Activated gamma-delta T cell treated with anti-CD3 and anti-CD28 coated beads, Interleukin-2, amount 50 U/mL, for 16 hours (primary cell): ENCODE data around the gene MOV10L1.
"Not testable (repeated sequence)": the region's sequence is repeated elsewhere in the genome, so short reads cannot be mapped to it uniquely, and the experiment has no call there.

Experiments
- DNase-seq: peaks from one replicate; pipeline ENCODE4 v3.0.0-alpha.2; 2020; ENCODE audit warnings: low read depth

MOV10L1 gene

DNA sequence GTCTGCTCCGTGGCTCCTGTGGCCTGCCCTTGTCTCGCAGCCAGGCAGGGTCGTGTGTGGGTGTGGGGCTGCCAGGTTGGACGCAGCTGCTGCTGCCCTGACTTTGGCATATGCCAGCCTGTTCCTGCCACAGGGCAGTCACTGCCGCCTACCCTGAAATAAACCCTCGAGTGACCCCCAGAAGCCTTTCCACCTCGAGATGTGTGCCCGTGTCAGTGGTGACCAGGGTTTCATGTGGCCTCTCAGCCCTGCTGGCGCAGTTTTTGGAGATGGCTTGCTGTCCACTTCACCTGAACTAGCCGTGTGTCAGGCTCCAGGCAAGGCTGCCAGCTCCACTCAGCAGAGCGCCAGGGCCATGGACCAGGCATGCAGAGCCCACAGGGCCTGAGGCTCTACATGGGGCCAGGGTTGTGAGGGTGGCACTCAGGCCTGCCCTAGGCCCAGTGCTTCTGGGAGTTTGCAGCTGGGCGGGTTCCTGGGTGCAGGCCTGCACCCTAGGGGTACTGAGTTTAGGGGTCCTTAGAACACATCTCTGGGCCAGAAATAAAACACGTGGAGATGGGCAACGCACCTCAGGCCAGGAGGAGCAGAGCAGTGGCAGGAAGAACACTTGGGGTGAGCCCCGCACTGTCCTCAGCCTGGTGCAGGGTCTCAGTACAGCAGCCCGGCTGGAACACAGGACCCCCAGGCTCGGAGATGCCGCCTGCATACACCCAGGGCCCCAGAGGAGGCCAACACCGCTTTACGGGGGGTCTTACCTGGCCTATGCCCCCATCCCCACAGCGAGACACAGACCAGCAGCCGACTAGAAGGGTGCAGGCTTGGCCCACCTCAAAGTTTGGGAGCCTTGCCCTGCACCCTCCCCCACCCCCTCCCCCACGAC lies 71.9 kb downstream of the MOV10L1 start:
- DNase-seq: no peak

DNA sequence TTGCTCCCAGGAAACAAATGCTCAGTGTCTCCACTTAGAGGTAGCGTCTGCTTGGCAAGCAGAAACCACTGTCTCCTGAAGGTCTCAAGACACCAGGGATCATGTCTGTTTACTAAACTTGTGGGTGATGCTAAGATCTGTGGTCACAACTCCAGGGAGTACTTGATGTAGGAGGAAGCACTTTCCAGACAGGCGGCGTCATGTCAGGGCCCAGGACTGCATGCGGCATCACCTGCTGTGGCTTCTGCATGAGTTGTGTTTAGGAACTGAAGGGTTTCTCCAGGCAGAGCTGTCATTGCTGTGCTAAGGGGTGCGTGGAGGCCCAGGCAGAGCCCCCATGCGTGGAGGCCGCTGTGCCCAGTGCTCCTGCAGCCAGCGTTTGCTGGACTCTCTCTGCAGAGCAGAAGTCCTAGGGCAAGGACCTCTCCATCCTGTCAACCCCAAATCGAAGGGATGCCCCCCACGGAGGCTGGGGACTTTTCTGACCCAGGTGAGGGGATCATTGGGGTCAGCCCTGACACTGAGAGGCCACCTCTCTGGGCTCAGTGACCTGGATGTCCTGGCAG lies 72.7 kb downstream of the MOV10L1 start:
- no peak for DNase-seq

GRCh38 chr22:50165436-50166123 lies 75.8 kb downstream of the MOV10L1 start:
- DNase-seq: no peak

DNA sequence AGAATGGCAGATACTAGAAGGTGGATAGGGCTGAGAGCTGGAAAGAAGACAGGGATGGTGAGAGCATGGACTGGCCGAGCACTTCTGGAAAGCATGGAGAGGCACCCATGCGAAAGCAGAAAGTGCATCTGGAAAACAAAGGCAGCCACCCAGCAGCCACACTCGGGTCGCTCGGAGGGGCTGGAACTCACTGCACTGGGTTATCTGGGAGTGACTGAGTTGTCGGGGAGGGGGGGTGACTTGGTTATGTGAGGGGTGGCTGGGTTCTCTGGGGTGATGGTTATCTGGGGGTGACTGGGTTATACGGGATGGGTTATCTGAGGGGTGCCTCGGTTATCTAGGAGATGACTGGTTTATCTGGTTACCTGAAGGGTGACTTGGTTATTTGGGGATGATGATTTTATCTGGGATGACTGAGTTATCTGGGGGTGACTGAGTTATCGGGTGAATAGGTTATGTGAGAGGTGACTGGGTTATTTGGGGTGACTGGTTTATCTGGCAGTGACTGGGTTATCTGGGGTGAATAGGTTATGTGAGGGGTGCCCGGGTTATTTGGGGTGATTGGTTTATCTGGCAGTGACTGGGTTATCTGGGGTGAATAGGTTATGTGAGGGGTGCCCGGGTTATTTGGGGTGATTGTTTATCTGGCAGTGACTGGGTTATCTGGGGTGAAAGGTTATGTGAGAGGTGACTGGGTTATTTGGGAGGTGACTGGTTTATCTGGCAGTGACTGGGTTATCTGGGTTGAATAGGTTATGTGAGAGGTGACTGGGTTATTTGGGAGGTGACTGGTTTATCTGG lies 78.1 kb downstream of the MOV10L1 start:
- no peak for DNase-seq

GRCh38 chr22:50168490-50169180 lies 78.8 kb downstream of the MOV10L1 start:
- not testable (repeated sequence) for DNase-seq

GRCh38 chr22:50169181-50169759 lies 79.5 kb downstream of the MOV10L1 start:
- no peak for DNase-seq

DNA sequence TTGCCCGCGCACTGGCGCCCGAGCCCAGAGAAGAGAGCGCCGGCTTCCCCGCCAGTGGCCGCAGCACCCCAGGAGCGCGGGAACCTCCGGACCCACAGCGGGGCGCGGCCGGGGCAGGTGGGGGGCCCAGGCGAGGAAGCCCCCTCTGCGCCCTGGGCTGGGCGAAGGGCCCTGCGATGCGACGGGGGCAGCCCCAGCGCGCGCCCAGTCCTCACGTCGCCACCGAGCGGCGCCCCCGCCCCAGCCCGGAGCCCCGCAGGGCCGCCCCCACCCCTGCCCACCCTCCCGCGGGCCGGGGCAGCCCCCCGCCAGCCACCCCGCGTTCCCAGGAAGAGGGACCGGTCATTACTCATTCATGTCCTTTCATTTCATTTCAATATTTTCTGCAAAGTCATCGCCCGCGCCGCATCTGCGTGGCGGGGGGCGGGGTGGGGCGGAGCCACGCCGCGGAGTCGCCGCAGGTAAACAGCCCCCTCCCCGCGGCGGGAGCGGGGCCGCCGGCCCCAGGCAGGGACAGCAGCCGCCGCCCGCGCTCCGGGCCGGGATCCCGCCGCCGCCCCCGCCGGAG lies 80.1 kb downstream of the MOV10L1 start:
- no peak for DNase-seq

DNA sequence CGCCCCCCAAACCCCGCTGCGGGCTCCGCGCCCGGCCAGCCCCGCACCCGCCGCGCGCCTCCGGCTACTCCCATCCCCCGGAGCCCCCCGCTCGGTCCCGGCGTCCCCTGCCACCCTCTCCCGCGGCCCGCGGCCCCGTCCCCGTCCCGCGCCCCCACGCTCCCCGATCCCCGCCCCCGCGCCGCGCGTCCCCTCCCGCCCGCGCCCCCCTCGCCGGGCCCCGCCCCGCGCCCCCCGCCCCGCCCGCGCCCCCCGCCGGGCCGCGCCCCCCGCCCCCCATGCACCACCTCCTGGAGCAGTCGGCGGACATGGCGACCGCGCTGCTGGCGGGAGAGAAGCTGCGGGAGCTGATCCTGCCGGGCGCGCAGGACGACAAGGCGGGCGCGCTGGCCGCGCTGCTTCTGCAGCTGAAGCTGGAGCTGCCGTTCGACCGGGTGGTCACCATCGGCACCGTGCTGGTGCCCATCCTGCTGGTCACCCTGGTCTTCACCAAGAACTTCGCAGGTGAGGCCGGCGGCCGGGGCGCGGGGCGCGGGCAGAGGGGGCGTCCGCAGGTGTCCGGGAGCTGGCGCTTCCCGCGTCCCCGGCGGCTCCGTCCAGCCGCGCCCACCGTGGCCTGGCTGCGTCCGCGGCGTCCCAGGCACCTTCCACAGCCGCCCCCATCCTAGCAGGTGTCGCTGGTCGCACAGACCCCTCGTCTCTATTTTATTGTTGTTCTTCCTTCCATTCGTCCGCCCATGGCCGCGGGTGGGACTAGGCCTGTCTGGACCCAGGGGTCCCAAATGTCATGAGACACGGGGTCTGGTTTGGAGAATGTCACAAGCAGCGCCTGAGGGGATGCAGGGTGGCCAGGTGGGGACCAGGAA lies 80.9 kb downstream of the MOV10L1 start, which contains the start of gene PANX2:
TSS of gene PANX2 (plus strand) at position 279 of the 866 bp plus-strand sequence. CDS start at position 279, 0 bp downstream.
- no peak for DNase-seq

DNA sequence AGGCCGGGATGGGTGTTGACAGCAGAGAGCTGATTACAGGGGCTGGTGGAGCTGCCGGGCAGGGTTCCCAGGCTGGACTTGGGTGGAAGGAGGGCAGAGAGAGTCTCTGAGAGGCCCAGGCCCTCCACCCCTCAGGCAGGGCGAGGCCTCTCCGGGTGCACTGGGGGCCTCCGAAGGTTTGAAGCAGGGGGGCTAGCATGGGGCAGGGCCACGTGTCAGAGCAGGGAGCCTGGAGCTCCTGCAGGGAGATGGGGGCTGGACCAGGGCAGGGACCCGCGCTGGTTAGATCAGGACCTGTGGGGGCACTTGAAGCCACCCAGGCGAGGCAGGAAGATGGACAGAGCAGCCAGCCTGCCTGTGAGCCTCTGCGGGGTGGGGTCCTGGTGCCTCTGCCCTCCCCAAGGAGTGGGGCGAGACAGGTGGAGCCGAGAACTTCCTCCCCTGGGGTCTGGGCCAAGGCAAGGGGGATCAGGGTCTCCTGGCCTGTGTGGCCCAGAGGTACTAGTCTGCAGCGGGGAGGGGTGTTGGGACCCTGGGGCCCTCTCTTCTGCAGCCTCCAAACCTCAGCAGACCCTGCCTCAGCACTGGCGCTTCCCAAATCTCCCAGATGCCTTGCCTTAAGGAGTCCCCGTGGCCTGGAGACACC lies 81.6 kb downstream of the MOV10L1 start:
- DNase-seq: no peak

GRCh38 chr22:50171965-50172421 lies 82.2 kb downstream of the MOV10L1 start:
- no peak for DNase-seq

- DNase-seq: no peak
Observed at GRCh38 chr22:50173311-50173982, 83.6 kb downstream of the MOV10L1 start.

DNA sequence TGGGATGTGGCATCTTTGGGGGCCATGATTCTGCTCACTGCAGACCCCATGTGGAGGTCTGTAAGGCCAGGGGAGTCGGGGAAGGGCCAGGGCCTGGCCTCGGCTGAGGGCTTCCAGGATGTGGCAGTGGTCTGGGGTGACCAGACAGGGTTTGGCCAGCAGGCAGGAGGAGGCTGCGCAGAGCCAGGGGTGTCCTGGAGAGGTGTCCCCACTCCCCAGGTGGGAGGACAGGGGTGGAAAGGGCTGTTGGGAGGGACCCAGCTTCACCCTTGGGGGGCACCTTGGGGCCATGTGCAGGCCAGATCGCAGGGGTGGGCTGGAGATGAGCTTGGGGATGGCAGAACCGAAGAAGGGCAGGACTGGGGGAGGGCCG lies 84.2 kb downstream of the MOV10L1 start:
- DNase-seq: no peak

DNA sequence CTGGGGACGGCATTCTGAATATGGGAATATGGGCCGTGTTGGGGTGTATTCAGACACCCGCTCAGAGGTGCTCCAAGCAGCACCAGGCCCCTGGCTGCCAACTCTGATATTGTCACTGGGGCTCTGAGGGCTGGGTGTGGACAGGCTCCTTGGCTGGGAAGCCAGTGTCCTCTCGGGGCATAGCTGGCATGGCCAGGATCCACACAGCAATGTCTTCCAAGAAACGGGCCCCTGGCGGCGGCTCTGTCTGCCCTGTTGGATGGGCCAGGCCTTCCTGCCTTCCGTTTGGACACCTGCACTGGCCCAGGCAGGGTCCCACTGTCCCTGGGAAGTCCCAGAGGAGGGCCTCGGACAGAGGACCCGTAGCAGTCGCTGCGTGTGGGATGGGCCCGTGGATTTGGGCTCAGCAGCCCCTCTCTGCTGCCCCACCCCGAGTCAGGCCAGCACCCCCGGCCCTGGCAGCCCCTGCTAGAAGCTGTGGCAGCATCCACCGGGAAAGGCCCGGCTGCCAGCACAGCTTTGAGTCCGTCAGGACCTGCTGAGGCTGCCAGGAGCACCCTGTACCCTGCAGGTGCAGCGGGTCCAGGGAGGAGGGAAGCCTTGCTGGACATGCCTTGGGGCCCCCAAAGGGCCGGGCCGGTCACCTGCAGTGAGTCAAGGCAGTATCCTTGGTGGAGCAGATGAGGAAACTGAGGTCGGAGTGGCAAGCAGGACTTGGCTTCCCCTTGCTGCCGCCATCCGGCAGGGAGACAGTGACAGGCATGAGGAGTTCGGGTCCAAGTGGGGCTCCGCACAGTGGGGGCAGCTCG lies 84.8 kb downstream of the MOV10L1 start:
- no peak for DNase-seq

- DNase-seq: no peak
Observed at GRCh38 chr22:50175191-50175461, 85.3 kb downstream of the MOV10L1 start.

DNA sequence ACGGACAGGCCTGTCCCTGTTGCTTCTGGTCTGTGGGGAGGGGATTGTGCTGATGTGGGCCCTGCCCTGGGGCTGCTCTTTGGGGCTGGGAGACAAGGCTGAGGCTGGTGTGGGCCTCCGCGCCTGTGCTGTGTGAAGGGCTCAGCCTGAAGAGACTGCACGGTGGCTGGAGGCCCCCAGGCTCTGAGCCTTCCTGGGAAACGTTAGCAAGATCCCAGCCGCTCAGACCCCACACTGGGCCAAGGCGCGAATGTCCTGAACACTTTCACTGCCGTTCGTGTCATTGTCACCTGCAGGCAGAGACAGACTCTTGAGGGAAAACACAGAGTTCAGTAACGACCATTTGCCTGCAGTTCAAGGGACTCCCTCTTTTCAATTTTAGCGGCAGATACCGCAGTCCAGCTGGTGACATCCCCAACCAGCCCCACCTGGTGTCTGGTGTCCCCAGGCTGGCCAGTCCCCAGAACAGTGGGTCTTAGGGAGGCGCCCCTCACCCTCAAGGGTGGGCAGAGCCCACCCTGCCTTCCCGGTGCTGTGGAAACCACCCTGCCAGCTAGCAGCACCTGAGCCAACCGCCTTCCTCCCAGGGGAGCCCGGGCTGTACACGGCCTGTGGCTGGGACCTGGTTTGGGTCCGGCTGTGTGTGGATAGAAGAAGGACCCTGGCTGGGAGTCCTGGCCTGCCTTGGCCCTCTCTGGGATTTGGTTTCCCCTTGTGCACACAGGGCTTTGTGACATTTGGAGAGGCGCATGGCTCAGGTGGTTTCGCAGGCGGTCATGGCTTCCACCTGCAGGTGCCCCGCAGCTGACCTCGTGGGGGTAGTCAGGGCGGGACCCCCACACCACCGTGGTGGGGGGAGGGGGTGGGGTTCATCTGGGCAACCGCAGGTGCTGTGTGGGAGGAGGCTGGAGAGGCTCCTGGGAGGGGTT lies 86.4 kb downstream of the MOV10L1 start:
- DNase-seq: no peak

DNA sequence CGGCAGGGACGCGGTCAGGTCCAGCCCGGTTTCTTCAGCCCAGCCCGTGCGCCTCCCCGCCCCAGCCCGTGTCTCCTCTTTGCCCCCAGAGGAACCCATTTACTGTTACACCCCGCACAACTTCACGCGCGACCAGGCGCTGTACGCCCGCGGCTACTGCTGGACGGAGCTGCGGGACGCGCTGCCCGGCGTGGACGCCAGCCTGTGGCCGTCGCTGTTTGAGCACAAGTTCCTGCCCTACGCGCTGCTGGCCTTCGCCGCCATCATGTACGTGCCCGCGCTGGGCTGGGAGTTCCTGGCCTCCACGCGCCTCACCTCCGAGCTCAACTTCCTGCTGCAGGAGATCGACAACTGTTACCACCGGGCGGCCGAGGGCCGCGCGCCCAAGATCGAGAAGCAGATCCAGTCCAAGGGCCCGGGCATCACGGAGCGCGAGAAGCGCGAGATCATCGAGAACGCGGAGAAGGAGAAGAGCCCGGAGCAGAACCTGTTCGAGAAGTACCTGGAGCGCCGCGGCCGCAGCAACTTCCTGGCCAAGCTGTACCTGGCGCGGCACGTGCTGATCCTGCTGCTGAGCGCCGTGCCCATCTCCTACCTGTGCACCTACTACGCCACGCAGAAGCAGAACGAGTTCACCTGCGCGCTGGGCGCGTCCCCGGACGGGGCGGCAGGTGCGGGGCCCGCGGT lies 87.2 kb downstream of the MOV10L1 start:
- no peak for DNase-seq
